ENCODE measurements around the gene LIN28B. TPM values are rescaled to one million over a fixed set of nuclear protein-coding genes. Genes with fewer than 3 reads are reported as not detected.

LIN28B gene
- total RNA-seq, 4 donors from 2014 or later = not detected

- Histone ChIP-seq H3K27me3 (peaks cover 6% of the 10 kb centered on the region), H3K4me1 (no peaks in the 10 kb centered on the region), H3K4me3 (no peak overlapping the region), H3K9me3 (no peaks in the 10 kb centered on the region), H3K27ac (no peak overlapping the region), H3K36me3 (no peaks in the 10 kb centered on the region)
- 87 to 92% methylated on average over 2 to 3 of the region's 3 CpGs for WGBS, 2 donors (ENCODE audit: low coverage in 1 of 2)
- TF ChIP-seq POLR2A (IDR thresholded peaks at IDR 0.05) = no peak
- TF ChIP-seq CTCF (IDR thresholded peaks at IDR 0.05) = no peak
- TF ChIP-seq EP300 (IDR thresholded peaks at IDR 0.05; ENCODE audit: low read depth) = no peak
- no peak for TF ChIP-seq POLR2AphosphoS5 (IDR thresholded peaks at IDR 0.05)
- no peak for DNase-seq
- intact Hi-C loops (cut with DNase I; ENCODE audit: low total_unique reads) = no loop called here
- in situ Hi-C loops (cut with MboI; ENCODE audit: low pct_ligation_motif_present in 1 of 4, low pct_unique_long_range_greater_than_20kb in 1 of 4, low sequenced_read_pairs in 3 of 4) = loop anchor here in 1 of 4 donors (25.0 kb wide), 1 partner anchor 269 kb away; no protein-coding TSS in a partner anchor
Measured at GRCh38 chr6:105056646-105057045, 99.7 kb downstream of the LIN28B start.

- DNase-seq = no peak
- no peaks in the 10 kb centered on the region for H3K4me1 ChIP-seq
- no peaks in the 10 kb centered on the region for H3K9me3 ChIP-seq
- TF ChIP-seq POLR2A (IDR thresholded peaks at IDR 0.05) (no peak), POLR2AphosphoS5 (IDR thresholded peaks at IDR 0.05) (no peak), EP300 (IDR thresholded peaks at IDR 0.05; ENCODE audit: low read depth) (no peak), CTCF (IDR thresholded peaks at IDR 0.05) (no peak)
- intact Hi-C loops (cut with DNase I; ENCODE audit: low total_unique reads) = no loop called here
- in situ Hi-C loops (cut with MboI; ENCODE audit: low pct_ligation_motif_present in 1 of 4, low pct_unique_long_range_greater_than_20kb in 1 of 4, low sequenced_read_pairs in 3 of 4) = loop anchor here in 1 of 4 donors (25.0 kb wide), 1 partner anchor 270 kb away; no protein-coding TSS in a partner anchor
- H3K4me3 ChIP-seq = no peak overlapping the region
- H3K27ac ChIP-seq = no peak overlapping the region
- H3K36me3 ChIP-seq = no peaks in the 10 kb centered on the region
- H3K27me3 ChIP-seq = peaks cover 6% of the 10 kb centered on the region
- 83 to 100% methylated on average over 1 of the region's 1 CpG for WGBS, 2 donors (ENCODE audit: low coverage in 1 of 2)
Measured at GRCh38 chr6:105057160-105057559, 100.3 kb downstream of the LIN28B start.

- Histone ChIP-seq H3K4me3 (no peak overlapping the region), H3K4me1 (no peaks in the 10 kb centered on the region), H3K27ac (no peak overlapping the region), H3K9me3 (no peaks in the 10 kb centered on the region), H3K27me3 (peaks cover 6% of the 10 kb centered on the region), H3K36me3 (no peaks in the 10 kb centered on the region)
- intact Hi-C loops (cut with DNase I; ENCODE audit: low total_unique reads) = no loop called here
- in situ Hi-C loops (cut with MboI; ENCODE audit: low pct_ligation_motif_present in 1 of 4, low pct_unique_long_range_greater_than_20kb in 1 of 4, low sequenced_read_pairs in 3 of 4) = loop anchor here in 1 of 4 donors (25.0 kb wide), 1 partner anchor 271 kb away; no protein-coding TSS in a partner anchor
- TF ChIP-seq POLR2A (IDR thresholded peaks at IDR 0.05) (no peak), CTCF (IDR thresholded peaks at IDR 0.05) (no peak), EP300 (IDR thresholded peaks at IDR 0.05; ENCODE audit: low read depth) (no peak)
- DNase-seq = no peak
Measured at GRCh38 chr6:105058316-105058715, 101.4 kb downstream of the LIN28B start.

- no peaks in the 10 kb centered on the region for H3K4me1 ChIP-seq
- no peaks in the 10 kb centered on the region for H3K9me3 ChIP-seq
- peaks cover 6% of the 10 kb centered on the region for H3K27me3 ChIP-seq
- in situ Hi-C loops (cut with MboI; ENCODE audit: low pct_ligation_motif_present in 1 of 4, low pct_unique_long_range_greater_than_20kb in 1 of 4, low sequenced_read_pairs in 3 of 4) = loop anchor here in 1 of 4 donors (25.0 kb wide), 1 partner anchor 272 kb away; no protein-coding TSS in a partner anchor
- intact Hi-C loops (cut with DNase I; ENCODE audit: low total_unique reads) = no loop called here
- WGBS, 2 donors (ENCODE audit: low coverage in 1 of 2) = 48 to 65% methylated on average over 3 to 4 of the region's 4 CpGs
- H3K27ac ChIP-seq = no peak overlapping the region
- H3K4me3 ChIP-seq = no peak overlapping the region
- DNase-seq = no peak
- TF ChIP-seq POLR2AphosphoS5 (IDR thresholded peaks at IDR 0.05) = no peak
- no peak for TF ChIP-seq EP300 (IDR thresholded peaks at IDR 0.05; ENCODE audit: low read depth)
- TF ChIP-seq POLR2A (IDR thresholded peaks at IDR 0.05) = no peak
- no peak for TF ChIP-seq CTCF (IDR thresholded peaks at IDR 0.05)
- H3K36me3 ChIP-seq = no peaks in the 10 kb centered on the region
Measured at GRCh38 chr6:105058846-105059245, 101.9 kb downstream of the LIN28B start.
